Stimulated activated effector memory CD8-positive, alpha-beta T cell treated with anti-CD3 and anti-CD28 coated beads, Interleukin-12 subunit alpha, Interleukin-12 subunit beta, amount 100 ng/mL, for 72 hours (primary cell): Measurements from ENCODE around the gene OR10H4.
"Not testable (repeated sequence)": the region's sequence is repeated elsewhere in the genome, so short reads cannot be mapped to it uniquely, and the experiment has no call there.

Experiments used
- ATAC-seq: fragments of 150-1000 bp; cut with Tn5 transposase; 2 replicates; pipeline ENCODE4 v1.10.0; 2021
- DNase-seq, 2 donors: peaks; one replicate each; pipeline ENCODE4 v3.0.0; 2021 to 2022; ENCODE audit warnings: low spot score in 2 of 2
- H3K27ac Mint-ChIP-seq: one replicate; pipeline ENCODE4 v1.8.0; 2022; ENCODE audit warnings: mild to moderate bottlenecking, mixed read lengths
- H3K36me3 Mint-ChIP-seq: one replicate; pipeline ENCODE4 v1.8.0; 2022; ENCODE audit warnings: mild to moderate bottlenecking, mixed read lengths
- H3K4me1 Mint-ChIP-seq: one replicate; pipeline ENCODE4 v1.8.0; 2022; ENCODE audit warnings: mixed read lengths
- H3K4me3 Mint-ChIP-seq: one replicate; pipeline ENCODE4 v1.8.0; 2022; ENCODE audit warnings: mild to moderate bottlenecking, mixed read lengths
- H3K9me3 Mint-ChIP-seq: one replicate; pipeline ENCODE4 v1.8.0; 2022; ENCODE audit warnings: mixed read lengths

Gene OR10H4

DNA sequence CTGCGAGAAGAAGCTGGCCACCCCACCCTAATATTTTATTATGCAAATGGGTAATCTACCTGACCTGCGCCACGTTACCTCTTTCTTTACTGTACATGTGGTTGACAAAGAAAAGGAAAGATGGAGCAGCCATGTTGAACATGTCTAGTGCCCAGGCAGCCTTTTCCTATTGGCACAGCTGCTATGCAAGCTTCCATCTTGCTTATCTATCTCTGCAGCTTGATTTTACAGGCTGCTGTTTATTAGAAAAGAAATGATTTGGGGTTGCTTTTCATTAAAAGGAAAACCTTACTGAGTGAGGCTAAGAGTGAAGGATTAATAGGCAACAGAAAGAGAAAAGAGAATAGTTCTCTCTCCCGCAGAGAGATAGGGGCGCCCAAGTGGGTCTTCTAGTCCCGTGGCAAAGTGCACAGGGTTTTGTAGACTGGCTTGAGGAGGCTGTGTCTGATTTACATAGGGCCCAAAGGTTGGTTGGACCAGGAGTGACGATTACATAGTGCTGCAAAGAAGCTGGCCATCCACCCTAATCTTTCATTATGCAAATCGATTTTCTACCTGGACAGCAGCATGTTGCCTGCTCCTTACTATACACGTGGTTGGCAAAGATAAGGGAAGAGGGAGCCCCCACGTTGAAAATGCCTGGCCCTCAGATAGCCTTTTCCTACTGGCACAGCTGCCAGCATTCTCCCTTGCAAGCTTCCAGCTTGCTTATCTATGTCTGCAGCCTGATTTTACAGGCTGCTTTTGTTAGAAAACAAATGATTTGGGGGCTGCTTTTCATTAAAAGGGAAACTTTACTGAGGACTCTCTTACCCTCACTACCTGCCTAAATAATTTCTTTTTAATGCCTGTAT lies 28.3 kb downstream of the OR10H4 start:
- Mint-ChIP-seq H3K4me1 (no peaks in the 10 kb centered on the region), H3K36me3 (no peaks in the 10 kb centered on the region), H3K27ac (no peak overlapping the region), H3K9me3 (no peaks in the 10 kb centered on the region), H3K4me3 (no peak overlapping the region)
- no peak for DNase-seq
- no peak for ATAC-seq

DNA sequence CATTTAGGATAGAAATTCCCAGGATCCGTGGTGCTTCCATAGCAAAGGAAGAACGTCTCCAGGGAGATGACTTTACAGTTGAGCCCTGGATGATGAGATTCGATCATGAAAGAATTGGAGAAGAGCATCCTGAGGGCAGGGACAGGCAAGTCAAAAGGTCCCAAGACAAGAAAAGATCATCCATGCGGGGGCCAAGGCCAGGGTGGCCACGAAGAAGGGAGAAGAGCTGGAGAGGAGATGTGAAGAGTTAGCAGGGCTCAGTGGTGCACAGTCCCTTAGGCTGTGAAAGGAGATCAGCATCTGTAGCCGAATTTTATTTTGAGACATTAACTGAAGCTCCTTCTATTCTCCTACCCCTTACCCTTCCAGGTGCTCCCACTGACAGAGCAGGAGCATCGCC lies 28.9 kb downstream of the OR10H4 start:
- no peak overlapping the region for H3K27ac Mint-ChIP-seq
- H3K4me3 Mint-ChIP-seq, result no peak overlapping the region
- ATAC-seq (no peak), DNase-seq (no peak)
- no peaks in the 10 kb centered on the region for H3K9me3 Mint-ChIP-seq
- no peaks in the 10 kb centered on the region for H3K36me3 Mint-ChIP-seq
- H3K4me1 Mint-ChIP-seq, result no peaks in the 10 kb centered on the region

DNA sequence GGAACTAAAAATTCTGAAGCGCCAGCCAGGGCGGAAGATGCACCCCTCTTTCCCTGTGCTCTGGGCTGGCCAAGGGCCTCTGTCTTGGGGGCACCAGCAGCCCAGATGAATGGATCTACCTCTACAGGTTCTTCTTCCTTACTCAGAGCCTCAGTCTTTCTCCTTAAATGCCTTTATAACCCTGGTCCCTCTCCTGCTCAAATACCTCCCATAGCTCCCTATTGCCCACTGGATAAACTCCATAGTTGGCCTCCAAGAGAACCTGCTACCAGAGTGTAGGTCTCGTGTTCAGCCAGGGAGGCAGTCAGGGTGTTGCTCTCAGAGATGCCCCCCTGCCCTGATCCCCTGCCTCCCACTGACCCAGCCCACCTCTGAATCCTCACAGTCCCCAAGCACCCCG lies 30.5 kb downstream of the OR10H4 start:
- DNase-seq (no peak), ATAC-seq (no peak)
- H3K36me3 Mint-ChIP-seq, result no peaks in the 10 kb centered on the region
- no peak overlapping the region for H3K27ac Mint-ChIP-seq
- no peaks in the 10 kb centered on the region for H3K4me1 Mint-ChIP-seq
- H3K4me3 Mint-ChIP-seq, result no peak overlapping the region
- H3K9me3 Mint-ChIP-seq, result no peaks in the 10 kb centered on the region

DNA sequence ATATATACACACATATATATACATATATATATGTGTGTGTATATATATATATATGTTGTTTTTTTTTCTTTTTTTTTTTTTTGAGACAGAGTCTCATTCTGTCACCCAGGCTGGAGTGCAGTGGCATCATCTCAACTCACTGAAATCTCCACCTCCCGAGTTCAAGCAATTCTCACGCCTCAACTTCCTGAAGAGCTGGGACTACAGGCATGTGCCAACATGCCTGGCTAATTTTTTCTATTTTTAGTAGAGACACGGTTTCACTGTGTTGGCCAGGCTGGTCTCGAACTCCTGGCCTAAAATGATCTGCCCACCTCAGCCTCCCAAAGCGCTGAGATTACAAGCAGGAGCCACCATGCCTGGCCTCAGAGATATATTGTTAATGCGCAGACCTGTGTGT lies 37.0 kb downstream of the OR10H4 start:
- not testable (repeated sequence) for H3K36me3 Mint-ChIP-seq, H3K4me3 Mint-ChIP-seq, H3K9me3 Mint-ChIP-seq, H3K4me1 Mint-ChIP-seq, DNase-seq, H3K27ac Mint-ChIP-seq, ATAC-seq

DNA sequence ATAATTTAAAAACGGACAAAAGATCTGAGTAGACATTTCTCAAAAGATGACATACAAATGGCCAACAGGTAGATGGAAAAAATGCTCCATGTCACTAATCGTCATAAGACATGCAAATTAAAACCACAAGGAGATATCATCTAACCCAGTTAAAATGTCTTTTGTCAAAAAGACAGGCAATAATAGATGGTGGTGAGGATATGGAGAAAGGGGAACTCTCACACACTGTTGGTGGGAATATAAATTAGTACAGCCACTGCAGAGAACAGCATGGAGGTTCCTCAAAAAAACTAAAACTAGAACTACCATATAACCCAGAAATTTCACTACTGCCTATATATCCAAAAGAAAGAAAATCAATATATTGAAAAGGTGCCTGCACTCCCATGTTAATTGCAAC lies 37.9 kb downstream of the OR10H4 start:
- DNase-seq (no peak), ATAC-seq (no peak)
- H3K4me3 Mint-ChIP-seq, result no peak overlapping the region
- H3K36me3 Mint-ChIP-seq, result no peaks in the 10 kb centered on the region
- H3K4me1 Mint-ChIP-seq, result peaks cover 5% of the 10 kb centered on the region
- H3K9me3 Mint-ChIP-seq, result peaks cover 5% of the 10 kb centered on the region
- no peak overlapping the region for H3K27ac Mint-ChIP-seq

DNA sequence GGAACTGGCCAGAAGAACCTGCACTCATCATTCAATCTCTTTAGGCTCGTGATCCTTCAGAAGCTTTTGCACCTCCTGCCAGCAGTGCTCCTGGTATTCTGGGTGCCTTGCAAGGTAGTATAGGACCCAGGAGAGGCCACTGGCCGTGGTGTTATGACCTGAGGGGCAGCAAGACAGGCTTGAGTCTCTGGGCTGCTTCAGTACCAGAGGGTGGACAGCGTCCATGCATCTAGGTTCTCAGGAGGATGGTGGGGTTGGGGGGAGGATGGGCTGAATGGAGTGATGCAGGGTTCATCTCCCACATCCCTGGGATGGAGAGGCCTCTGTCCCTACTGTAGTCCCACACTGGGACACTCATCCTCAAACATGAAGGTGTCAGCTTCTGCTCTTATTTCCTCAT lies 41.1 kb downstream of the OR10H4 start:
- Mint-ChIP-seq H3K9me3 (peaks cover 5% of the 10 kb centered on the region), H3K4me3 (no peak overlapping the region), H3K4me1 (peaks cover 5% of the 10 kb centered on the region), H3K27ac (no peak overlapping the region), H3K36me3 (no peaks in the 10 kb centered on the region)
- no peak for ATAC-seq
- DNase-seq, result no peak

DNA sequence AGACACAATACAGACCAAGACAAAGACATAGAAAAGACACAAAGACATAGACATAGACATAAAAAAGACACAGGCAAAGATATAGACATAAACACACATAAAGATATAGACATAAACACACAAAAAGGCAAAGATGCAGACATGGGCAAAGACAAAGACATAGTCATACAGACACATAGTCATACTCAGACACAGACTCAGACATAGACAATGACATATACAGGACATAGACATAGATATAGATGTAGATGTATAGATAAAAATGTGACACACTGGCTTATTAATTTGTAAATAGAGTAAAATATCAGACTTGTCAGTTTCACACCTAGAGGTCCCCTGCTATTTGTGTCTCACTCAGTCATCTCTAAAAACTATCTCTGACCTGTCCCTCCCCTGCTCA lies 42.8 kb downstream of the OR10H4 start:
- peaks cover 5% of the 10 kb centered on the region for H3K9me3 Mint-ChIP-seq
- peaks cover 5% of the 10 kb centered on the region for H3K4me1 Mint-ChIP-seq
- DNase-seq (no peak), ATAC-seq (no peak)
- H3K36me3 Mint-ChIP-seq, result no peaks in the 10 kb centered on the region
- no peak overlapping the region for H3K4me3 Mint-ChIP-seq
- no peak overlapping the region for H3K27ac Mint-ChIP-seq

- no peak for DNase-seq
- H3K27ac Mint-ChIP-seq, result no peak overlapping the region
- H3K4me1 Mint-ChIP-seq, result peaks cover 5% of the 10 kb centered on the region
Measured at GRCh38 chr19:15992014-15992413, 43.2 kb downstream of the OR10H4 start.

GRCh38 chr19:15995536-15995935 lies 46.7 kb downstream of the OR10H4 start:
- no peak overlapping the region for H3K27ac Mint-ChIP-seq
- H3K4me3 Mint-ChIP-seq, result no peak overlapping the region
- ATAC-seq, result no peak
- H3K9me3 Mint-ChIP-seq, result peaks cover 5% of the 10 kb centered on the region
- no peak for DNase-seq
- H3K4me1 Mint-ChIP-seq, result no peaks in the 10 kb centered on the region
- no peaks in the 10 kb centered on the region for H3K36me3 Mint-ChIP-seq

More at GRCh38 chr19:15992014-15992413, 43.2 kb downstream of the OR10H4 start:
- Mint-ChIP-seq H3K9me3 (peaks cover 5% of the 10 kb centered on the region), H3K4me3 (no peak overlapping the region), H3K36me3 (no peaks in the 10 kb centered on the region)
- ATAC-seq, result no peak

- H3K4me1 Mint-ChIP-seq, result peaks cover 24% of the 10 kb centered on the region
- H3K4me3 Mint-ChIP-seq, result no peak overlapping the region
- DNase-seq (no peak), ATAC-seq (no peak)
- no peaks in the 10 kb centered on the region for H3K36me3 Mint-ChIP-seq
- H3K27ac Mint-ChIP-seq, result no peak overlapping the region
- no peaks in the 10 kb centered on the region for H3K9me3 Mint-ChIP-seq
Measured at GRCh38 chr19:15998166-15998565, 49.4 kb downstream of the OR10H4 start.
